ENCODE data around the gene SLC35F5.

Gene SLC35F5

GRCh38 chr2:113769555-113769954 lies 13.1 kb upstream of the SLC35F5 start:
- no peak overlapping the region for H3K4me3 ChIP-seq (replicated peaks in 1 of 2; ENCODE audit: low read depth in 2 of 2, low read length in 2 of 2)
- TF ChIP-seq CTCF (IDR thresholded peaks at IDR 0.05; ENCODE audit: low read depth, low read length) = no peak
- no peak for DNase-seq (ENCODE audit: low read depth in 2 of 2)

GRCh38 chr2:113768770-113769169 lies 12.3 kb upstream of the SLC35F5 start:
- no peak overlapping the region for H3K4me3 ChIP-seq (replicated peaks in 1 of 2; ENCODE audit: low read depth in 2 of 2, low read length in 2 of 2)
- no peak for TF ChIP-seq CTCF (IDR thresholded peaks at IDR 0.05; ENCODE audit: low read depth, low read length)
- no peak for DNase-seq (ENCODE audit: low read depth in 2 of 2)

- no peak overlapping the region for H3K4me3 ChIP-seq (replicated peaks in 1 of 2; ENCODE audit: low read depth in 2 of 2, low read length in 2 of 2)
- peak in 1 of 2 donors; percentile 11 for DNase-seq (ENCODE audit: low read depth in 2 of 2)
- TF ChIP-seq CTCF (IDR thresholded peaks at IDR 0.05; ENCODE audit: low read depth, low read length) = no peak
Observed at GRCh38 chr2:113767811-113768460, 11.5 kb upstream of the SLC35F5 start.

GRCh38 chr2:113765276-113765675 lies 8.8 kb upstream of the SLC35F5 start:
- TF ChIP-seq CTCF (IDR thresholded peaks at IDR 0.05; ENCODE audit: low read depth, low read length) = no peak
- no peak overlapping the region for H3K4me3 ChIP-seq (replicated peaks in 1 of 2; ENCODE audit: low read depth in 2 of 2, low read length in 2 of 2)
- no peak for DNase-seq (ENCODE audit: low read depth in 2 of 2)

- H3K4me3 ChIP-seq (replicated peaks in 1 of 2; ENCODE audit: low read depth in 2 of 2, low read length in 2 of 2) = no peak overlapping the region
- no peak for TF ChIP-seq CTCF (IDR thresholded peaks at IDR 0.05; ENCODE audit: low read depth, low read length)
- DNase-seq (ENCODE audit: low read depth in 2 of 2) = peak; percentile 81 to 89
Observed at GRCh38 chr2:113762377-113763118, 6.1 kb upstream of the SLC35F5 start.

GRCh38 chr2:113760400-113760799 lies 4.0 kb upstream of the SLC35F5 start:
- H3K4me3 ChIP-seq (replicated peaks in 1 of 2; ENCODE audit: low read depth in 2 of 2, low read length in 2 of 2) = no peak overlapping the region
- DNase-seq (ENCODE audit: low read depth in 2 of 2) = peak; percentile 89 to 92
- no peak for TF ChIP-seq CTCF (IDR thresholded peaks at IDR 0.05; ENCODE audit: low read depth, low read length)
